Colonic mucosa (tissue), 4 donors: ENCODE data around the gene NSD1. TPM values are rescaled to one million over a fixed set of nuclear protein-coding genes. Genes with fewer than 3 reads are reported as not detected.

Experiments used
- DNase-seq: peaks from one replicate; pipeline ENCODE4 v3.0.0-alpha.2; 2020
- H3K27ac ChIP-seq: fragments of 200-600 bp; one replicate; pipeline ENCODE4 v1.8.0; 2021
- H3K27me3 ChIP-seq: fragments of 200-600 bp; one replicate; pipeline ENCODE4 v1.8.0; 2021
- H3K36me3 ChIP-seq: fragments of 200-600 bp; one replicate; pipeline ENCODE4 v1.8.0; 2021
- H3K4me1 ChIP-seq: fragments of 200-600 bp; one replicate; pipeline ENCODE4 v1.8.0; 2021; ENCODE audit warnings: mild to moderate bottlenecking
- H3K4me3 ChIP-seq: fragments of 200-600 bp; one replicate; pipeline ENCODE4 v1.8.0; 2021
- H3K9ac ChIP-seq, 2 donors: one replicate each; pipeline ENCODE4 v1.7.0; 2013; ENCODE audit warnings: control low read depth in 2 of 2, low read depth in 2 of 2, low read length in 2 of 2
- H3K9me3 ChIP-seq: fragments of 200-600 bp; one replicate; pipeline ENCODE4 v1.8.0; 2021
- CTCF ChIP-seq: fragments of 200-600 bp; IDR thresholded peaks from one replicate; pipeline ENCODE4 v1.8.0; 2022; ENCODE audit warnings: antibody characterized with exemption, mild to moderate bottlenecking
- intact Hi-C: fragments of 100-400 bp; cut with DNase I; formaldehyde crosslinking; loops from one replicate; pipeline ENCODE4 v1.14.1; 2022
- total RNA-seq, 2 donors: library from RNA; stranded (reverse); fragmentation: NEBNext Ultra II Directional in 1 of 2; extraction: Animal tissue kit (Norgen Biotek cat#: 25700) in 1 of 2; gene quantifications; one replicate each; pipeline ENCODE4 v1.2.1, GENCODE V29; 2021
- donor health status: healthy.
- donor health status: DM: no; HTN: no; CAD: no.
- donor health status: DM: no; HTN: no; CAD: no.

The NSD1 gene
- total RNA-seq, 2 donors from 2014 or later, result 53.0 to 77.9 TPM

GRCh38 chr5:177183766-177184360 lies 50.3 kb downstream of the NSD1 start:
- no peaks in the 10 kb centered on the region for H3K9me3 ChIP-seq
- no peak for DNase-seq
- H3K4me1 ChIP-seq, result no peaks in the 10 kb centered on the region
- no peak overlapping the region for H3K27ac ChIP-seq
- no peaks in the 10 kb centered on the region for H3K27me3 ChIP-seq
- intact Hi-C loops, result no loop called here
- H3K9ac ChIP-seq, result no peak overlapping the region
- H3K4me3 ChIP-seq, result no peak overlapping the region
- H3K36me3 ChIP-seq, result no peaks in the 10 kb centered on the region
- no peak for TF ChIP-seq CTCF

GRCh38 chr5:177185993-177186392 lies 52.4 kb downstream of the NSD1 start:
- no peak for DNase-seq
- Histone ChIP-seq H3K4me3 (no peak overlapping the region), H3K4me1 (no peaks in the 10 kb centered on the region), H3K9me3 (no peaks in the 10 kb centered on the region), H3K36me3 (no peaks in the 10 kb centered on the region), H3K27me3 (no peaks in the 10 kb centered on the region), H3K9ac (no peak overlapping the region), H3K27ac (no peak overlapping the region)
- intact Hi-C loops, result no loop called here
- no peak for TF ChIP-seq CTCF

GRCh38 chr5:177186645-177187044 lies 53.1 kb downstream of the NSD1 start:
- DNase-seq, result no peak
- no peak overlapping the region for H3K4me3 ChIP-seq
- H3K9ac ChIP-seq, result no peak overlapping the region
- H3K4me1 ChIP-seq, result no peaks in the 10 kb centered on the region
- no peak for TF ChIP-seq CTCF
- no peak overlapping the region for H3K27ac ChIP-seq
- intact Hi-C loops, result no loop called here
- H3K27me3 ChIP-seq, result no peaks in the 10 kb centered on the region
- no peaks in the 10 kb centered on the region for H3K9me3 ChIP-seq
- H3K36me3 ChIP-seq, result no peaks in the 10 kb centered on the region

GRCh38 chr5:177188775-177189174 lies 55.2 kb downstream of the NSD1 start:
- intact Hi-C loops, result no loop called here
- no peak for DNase-seq

GRCh38 chr5:177189416-177189815 lies 55.8 kb downstream of the NSD1 start:
- no peak for DNase-seq
- Histone ChIP-seq H3K9me3 (no peaks in the 10 kb centered on the region), H3K4me1 (no peaks in the 10 kb centered on the region), H3K4me3 (no peak overlapping the region), H3K27ac (no peak overlapping the region), H3K27me3 (no peaks in the 10 kb centered on the region), H3K36me3 (no peaks in the 10 kb centered on the region), H3K9ac (no peak overlapping the region)
- no peak for TF ChIP-seq CTCF
- intact Hi-C loops, result no loop called here

More at GRCh38 chr5:177188775-177189174, 55.2 kb downstream of the NSD1 start:
- Histone ChIP-seq H3K27me3 (no peaks in the 10 kb centered on the region), H3K9ac (no peak overlapping the region), H3K27ac (no peak overlapping the region), H3K4me3 (no peak overlapping the region), H3K36me3 (no peaks in the 10 kb centered on the region), H3K4me1 (no peaks in the 10 kb centered on the region), H3K9me3 (no peaks in the 10 kb centered on the region)
- TF ChIP-seq CTCF, result no peak
